Measurements from ENCODE around the gene MRPS2. TPM values are rescaled to one million over a fixed set of nuclear protein-coding genes. Genes with fewer than 3 reads are reported as not detected.
A peak's percentile ranks its signal among the peaks of the same experiment; 100 is the strongest.

The MRPS2 gene
- total and polyA plus RNA-seq, 9 of the 15 experiments (the other 6 are each of a cell fraction or from before 2014, with no cell fraction given), result 8.0 to 167 (median 81.3) TPM

DNA sequence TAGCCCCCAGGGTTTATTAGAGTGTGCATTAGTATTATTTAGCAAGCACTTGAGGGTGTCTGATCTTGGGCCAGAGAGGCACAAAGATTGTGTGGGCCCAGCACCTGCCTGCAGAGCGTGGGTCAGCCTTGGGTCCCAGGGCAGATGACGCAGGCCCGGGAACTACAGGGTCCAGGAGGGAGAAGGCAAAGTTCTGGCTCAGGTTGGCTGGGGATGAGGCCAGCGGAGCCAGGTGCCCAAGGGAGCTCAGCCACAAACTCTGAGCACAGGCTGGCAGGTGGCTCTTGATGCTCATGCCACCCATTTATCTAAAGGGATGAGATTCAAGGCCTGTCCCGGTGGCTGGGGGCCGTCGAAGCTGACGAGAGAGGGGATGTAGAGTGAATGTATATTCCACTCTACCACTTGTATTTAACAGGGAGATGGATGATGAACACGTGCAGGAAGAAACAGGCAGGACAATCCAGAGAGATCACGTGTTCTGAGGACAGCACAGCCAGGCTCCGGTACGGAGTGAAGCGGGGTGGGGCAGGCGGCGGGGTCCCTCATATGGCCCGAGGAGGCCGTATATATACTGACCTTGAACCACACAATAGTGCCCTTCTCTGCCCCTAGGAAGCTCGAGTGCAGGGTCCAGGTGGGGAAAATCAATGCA is 44.6 kb downstream of the MRPS2 start:
- no peak for FAIRE-seq
- TF ChIP-seq KDM5B (IDR thresholded peaks at IDR 0.05; ENCODE audit: insufficient replicate concordance, low read depth, low read length) (no peak), KLF16 (IDR thresholded peaks at IDR 0.05) (no peak), FOXJ3 (CRISPR knock-in tag; IDR thresholded peaks at IDR 0.05) (no peak), RBBP5 (IDR thresholded peaks at IDR 0.05; ENCODE audit: borderline replicate concordance, insufficient read depth, low read length, poor library complexity, severe bottlenecking) (no peak), SNIP1 (IDR thresholded peaks at IDR 0.05; ENCODE audit: low read depth) (no peak), MYNN (IDR thresholded peaks at IDR 0.05) (no peak), MYNN (CRISPR knock-in tag; IDR thresholded peaks at IDR 0.05) (no peak), ZNF24 (IDR thresholded peaks at IDR 0.05) (no peak), HNRNPL (IDR thresholded peaks at IDR 0.05; ENCODE audit: low read depth, low read length) (no peak), ZSCAN32 (CRISPR knock-in tag; IDR thresholded peaks at IDR 0.05) (no peak)
- TF ChIP-seq, protein P1, sequence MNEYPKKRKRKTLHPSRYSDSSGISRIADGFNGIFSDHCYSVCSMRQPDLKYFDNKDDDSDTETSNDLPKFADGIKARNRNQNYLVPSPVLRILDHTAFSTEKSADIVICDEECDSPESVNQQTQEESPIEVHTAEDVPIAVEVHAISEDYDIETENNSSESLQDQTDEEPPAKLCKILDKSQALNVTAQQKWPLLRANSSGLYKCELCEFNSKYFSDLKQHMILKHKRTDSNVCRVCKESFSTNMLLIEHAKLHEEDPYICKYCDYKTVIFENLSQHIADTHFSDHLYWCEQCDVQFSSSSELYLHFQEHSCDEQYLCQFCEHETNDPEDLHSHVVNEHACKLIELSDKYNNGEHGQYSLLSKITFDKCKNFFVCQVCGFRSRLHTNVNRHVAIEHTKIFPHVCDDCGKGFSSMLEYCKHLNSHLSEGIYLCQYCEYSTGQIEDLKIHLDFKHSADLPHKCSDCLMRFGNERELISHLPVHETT (CRISPR knock-in tag; conservative IDR thresholded peaks at IDR 0.05 in 1 of 2, IDR thresholded peaks at IDR 0.05 in 1 of 2), result no peak
- TF ChIP-seq, protein P2, sequence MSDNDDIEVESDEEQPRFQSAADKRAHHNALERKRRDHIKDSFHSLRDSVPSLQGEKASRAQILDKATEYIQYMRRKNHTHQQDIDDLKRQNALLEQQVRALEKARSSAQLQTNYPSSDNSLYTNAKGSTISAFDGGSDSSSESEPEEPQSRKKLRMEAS (CRISPR knock-in tag; IDR thresholded peaks at IDR 0.05), result no peak
- TF ChIP-seq, protein P3, sequence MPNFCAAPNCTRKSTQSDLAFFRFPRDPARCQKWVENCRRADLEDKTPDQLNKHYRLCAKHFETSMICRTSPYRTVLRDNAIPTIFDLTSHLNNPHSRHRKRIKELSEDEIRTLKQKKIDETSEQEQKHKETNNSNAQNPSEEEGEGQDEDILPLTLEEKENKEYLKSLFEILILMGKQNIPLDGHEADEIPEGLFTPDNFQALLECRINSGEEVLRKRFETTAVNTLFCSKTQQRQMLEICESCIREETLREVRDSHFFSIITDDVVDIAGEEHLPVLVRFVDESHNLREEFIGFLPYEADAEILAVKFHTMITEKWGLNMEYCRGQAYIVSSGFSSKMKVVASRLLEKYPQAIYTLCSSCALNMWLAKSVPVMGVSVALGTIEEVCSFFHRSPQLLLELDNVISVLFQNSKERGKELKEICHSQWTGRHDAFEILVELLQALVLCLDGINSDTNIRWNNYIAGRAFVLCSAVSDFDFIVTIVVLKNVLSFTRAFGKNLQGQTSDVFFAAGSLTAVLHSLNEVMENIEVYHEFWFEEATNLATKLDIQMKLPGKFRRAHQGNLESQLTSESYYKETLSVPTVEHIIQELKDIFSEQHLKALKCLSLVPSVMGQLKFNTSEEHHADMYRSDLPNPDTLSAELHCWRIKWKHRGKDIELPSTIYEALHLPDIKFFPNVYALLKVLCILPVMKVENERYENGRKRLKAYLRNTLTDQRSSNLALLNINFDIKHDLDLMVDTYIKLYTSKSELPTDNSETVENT (CRISPR knock-in tag; IDR thresholded peaks at IDR 0.05), result no peak
- TF ChIP-seq, protein P4, sequence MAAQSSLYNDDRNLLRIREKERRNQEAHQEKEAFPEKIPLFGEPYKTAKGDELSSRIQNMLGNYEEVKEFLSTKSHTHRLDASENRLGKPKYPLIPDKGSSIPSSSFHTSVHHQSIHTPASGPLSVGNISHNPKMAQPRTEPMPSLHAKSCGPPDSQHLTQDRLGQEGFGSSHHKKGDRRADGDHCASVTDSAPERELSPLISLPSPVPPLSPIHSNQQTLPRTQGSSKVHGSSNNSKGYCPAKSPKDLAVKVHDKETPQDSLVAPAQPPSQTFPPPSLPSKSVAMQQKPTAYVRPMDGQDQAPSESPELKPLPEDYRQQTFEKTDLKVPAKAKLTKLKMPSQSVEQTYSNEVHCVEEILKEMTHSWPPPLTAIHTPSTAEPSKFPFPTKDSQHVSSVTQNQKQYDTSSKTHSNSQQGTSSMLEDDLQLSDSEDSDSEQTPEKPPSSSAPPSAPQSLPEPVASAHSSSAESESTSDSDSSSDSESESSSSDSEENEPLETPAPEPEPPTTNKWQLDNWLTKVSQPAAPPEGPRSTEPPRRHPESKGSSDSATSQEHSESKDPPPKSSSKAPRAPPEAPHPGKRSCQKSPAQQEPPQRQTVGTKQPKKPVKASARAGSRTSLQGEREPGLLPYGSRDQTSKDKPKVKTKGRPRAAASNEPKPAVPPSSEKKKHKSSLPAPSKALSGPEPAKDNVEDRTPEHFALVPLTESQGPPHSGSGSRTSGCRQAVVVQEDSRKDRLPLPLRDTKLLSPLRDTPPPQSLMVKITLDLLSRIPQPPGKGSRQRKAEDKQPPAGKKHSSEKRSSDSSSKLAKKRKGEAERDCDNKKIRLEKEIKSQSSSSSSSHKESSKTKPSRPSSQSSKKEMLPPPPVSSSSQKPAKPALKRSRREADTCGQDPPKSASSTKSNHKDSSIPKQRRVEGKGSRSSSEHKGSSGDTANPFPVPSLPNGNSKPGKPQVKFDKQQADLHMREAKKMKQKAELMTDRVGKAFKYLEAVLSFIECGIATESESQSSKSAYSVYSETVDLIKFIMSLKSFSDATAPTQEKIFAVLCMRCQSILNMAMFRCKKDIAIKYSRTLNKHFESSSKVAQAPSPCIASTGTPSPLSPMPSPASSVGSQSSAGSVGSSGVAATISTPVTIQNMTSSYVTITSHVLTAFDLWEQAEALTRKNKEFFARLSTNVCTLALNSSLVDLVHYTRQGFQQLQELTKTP (IDR thresholded peaks at IDR 0.05; ENCODE audit: low read depth in 1 of 2, partially characterized antibody in 2 of 2), result no peak

More for the DNA sequence above, 44.6 kb downstream of the MRPS2 start:
- no peaks in the 10 kb centered on the region for H3K9me3 ChIP-seq (replicated peaks; ENCODE audit: control insufficient read depth, insufficient read depth, low read depth, low read length)
- H3K4me3 ChIP-seq, result no peak overlapping the region
- no peaks in the 10 kb centered on the region for H3K36me3 ChIP-seq (ENCODE audit: control insufficient read depth, insufficient read depth, low read length)
- peak; percentile 32; the same call in 2 of the 3 replicates for ATAC-seq
- peaks cover 5 to 39% of the 10 kb centered on the region in 2 experiments for H3K27me3 ChIP-seq (ENCODE audit: control insufficient read depth in 2 of 2, insufficient read depth in 2 of 2, low read length in 2 of 2)
- POLR2A ChIA-PET, result no interaction called here
- BruUV-seq (replicated peaks), result no TSS peak
- in situ Hi-C loops (cut with MboI), result no loop called here
- H2AFZ ChIP-seq (ENCODE audit: low read depth, low read length), result no peak overlapping the region
- H3K4me2 ChIP-seq (ENCODE audit: insufficient read depth, low read length), result no peak overlapping the region
- intact Hi-C loops (cut with micrococcal nuclease), result no loop called here
- H3K9me1 ChIP-seq (ENCODE audit: control insufficient read depth, insufficient read depth, low read length), result no peaks in the 10 kb centered on the region
- no peak overlapping the region for H3K9ac ChIP-seq (ENCODE audit: insufficient read depth in 1 of 2, low read depth in 2 of 2, low read length in 2 of 2)
- WGBS (ENCODE audit: insufficient coverage, low coverage, missing lambda C conversion rate), result 5% methylated on average over 15 of the region's 18 CpGs
- H3K27ac ChIP-seq (ENCODE audit: extremely low read depth, low read depth, low read length), result no peak overlapping the region
- CTCF ChIA-PET (ENCODE audit: low intra/inter-chr PET ratio), result no interaction called here
- no peak for DNase-seq (ENCODE audit: extremely low read depth in 1 of 4, low spot score in 3 of 4)
- no peaks in the 10 kb centered on the region for H4K20me1 ChIP-seq (replicated peaks; ENCODE audit: control insufficient read depth, insufficient read depth, low read length)
- peaks cover 0 to 6% of the 10 kb centered on the region in 2 experiments; a peak in 1 of 5 replicates for H3K4me1 ChIP-seq (replicated peaks in 1 of 2; ENCODE audit: control insufficient read depth in 2 of 2, insufficient read depth in 2 of 2, low read length in 2 of 2)
- no peaks in the 10 kb centered on the region for H3K79me2 ChIP-seq (ENCODE audit: control insufficient read depth, insufficient read depth, low read length)
